Measurements from ENCODE around the gene DISP2. TPM values are rescaled to one million over a fixed set of nuclear protein-coding genes. Genes with fewer than 3 reads are reported as not detected.
A peak's percentile ranks its signal among the peaks of the same experiment; 100 is the strongest.

The DISP2 gene
- total RNA-seq, 4 donors from 2014 or later: under 0.01 to 1.1 (median 0.12) TPM

DNA sequence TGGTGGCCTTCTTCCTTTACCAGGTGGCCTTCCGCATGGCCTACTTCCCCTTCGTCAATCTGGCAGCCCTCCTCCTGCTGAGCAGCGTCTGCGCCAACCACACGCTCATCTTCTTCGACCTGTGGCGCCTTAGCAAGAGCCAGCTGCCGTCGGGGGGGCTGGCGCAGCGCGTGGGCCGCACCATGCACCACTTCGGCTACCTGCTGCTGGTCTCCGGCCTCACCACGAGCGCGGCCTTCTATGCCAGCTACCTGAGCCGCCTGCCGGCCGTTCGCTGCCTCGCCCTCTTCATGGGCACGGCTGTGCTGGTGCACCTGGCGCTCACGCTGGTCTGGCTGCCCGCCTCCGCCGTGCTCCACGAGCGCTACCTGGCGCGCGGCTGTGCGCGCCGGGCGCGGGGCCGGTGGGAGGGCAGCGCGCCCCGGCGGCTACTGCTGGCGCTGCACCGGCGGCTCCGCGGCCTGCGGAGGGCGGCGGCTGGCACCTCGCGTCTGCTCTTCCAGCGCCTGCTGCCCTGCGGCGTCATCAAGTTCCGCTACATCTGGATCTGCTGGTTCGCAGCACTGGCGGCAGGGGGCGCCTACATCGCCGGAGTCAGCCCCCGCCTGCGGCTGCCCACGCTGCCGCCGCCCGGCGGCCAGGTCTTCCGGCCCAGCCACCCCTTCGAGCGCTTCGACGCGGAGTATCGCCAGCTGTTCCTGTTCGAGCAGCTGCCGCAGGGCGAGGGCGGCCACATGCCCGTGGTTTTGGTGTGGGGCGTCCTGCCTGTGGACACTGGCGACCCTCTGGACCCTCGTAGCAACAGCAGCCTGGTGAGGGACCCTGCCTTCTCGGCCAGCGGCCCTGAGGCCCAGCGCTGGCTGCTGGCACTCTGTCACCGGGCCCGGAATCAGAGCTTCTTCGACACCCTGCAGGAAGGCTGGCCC lies 9.9 kb downstream of the DISP2 start:
- TF ChIP-seq, protein P1, sequence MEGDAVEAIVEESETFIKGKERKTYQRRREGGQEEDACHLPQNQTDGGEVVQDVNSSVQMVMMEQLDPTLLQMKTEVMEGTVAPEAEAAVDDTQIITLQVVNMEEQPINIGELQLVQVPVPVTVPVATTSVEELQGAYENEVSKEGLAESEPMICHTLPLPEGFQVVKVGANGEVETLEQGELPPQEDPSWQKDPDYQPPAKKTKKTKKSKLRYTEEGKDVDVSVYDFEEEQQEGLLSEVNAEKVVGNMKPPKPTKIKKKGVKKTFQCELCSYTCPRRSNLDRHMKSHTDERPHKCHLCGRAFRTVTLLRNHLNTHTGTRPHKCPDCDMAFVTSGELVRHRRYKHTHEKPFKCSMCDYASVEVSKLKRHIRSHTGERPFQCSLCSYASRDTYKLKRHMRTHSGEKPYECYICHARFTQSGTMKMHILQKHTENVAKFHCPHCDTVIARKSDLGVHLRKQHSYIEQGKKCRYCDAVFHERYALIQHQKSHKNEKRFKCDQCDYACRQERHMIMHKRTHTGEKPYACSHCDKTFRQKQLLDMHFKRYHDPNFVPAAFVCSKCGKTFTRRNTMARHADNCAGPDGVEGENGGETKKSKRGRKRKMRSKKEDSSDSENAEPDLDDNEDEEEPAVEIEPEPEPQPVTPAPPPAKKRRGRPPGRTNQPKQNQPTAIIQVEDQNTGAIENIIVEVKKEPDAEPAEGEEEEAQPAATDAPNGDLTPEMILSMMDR (IDR thresholded peaks at IDR 0.05): peak in 1 of 3 donors; percentile 83
- ATAC-seq (ENCODE audit: low FRiP score) (peak; percentile 91), DNase-seq (ENCODE audit: low spot score) (no peak)

DNA sequence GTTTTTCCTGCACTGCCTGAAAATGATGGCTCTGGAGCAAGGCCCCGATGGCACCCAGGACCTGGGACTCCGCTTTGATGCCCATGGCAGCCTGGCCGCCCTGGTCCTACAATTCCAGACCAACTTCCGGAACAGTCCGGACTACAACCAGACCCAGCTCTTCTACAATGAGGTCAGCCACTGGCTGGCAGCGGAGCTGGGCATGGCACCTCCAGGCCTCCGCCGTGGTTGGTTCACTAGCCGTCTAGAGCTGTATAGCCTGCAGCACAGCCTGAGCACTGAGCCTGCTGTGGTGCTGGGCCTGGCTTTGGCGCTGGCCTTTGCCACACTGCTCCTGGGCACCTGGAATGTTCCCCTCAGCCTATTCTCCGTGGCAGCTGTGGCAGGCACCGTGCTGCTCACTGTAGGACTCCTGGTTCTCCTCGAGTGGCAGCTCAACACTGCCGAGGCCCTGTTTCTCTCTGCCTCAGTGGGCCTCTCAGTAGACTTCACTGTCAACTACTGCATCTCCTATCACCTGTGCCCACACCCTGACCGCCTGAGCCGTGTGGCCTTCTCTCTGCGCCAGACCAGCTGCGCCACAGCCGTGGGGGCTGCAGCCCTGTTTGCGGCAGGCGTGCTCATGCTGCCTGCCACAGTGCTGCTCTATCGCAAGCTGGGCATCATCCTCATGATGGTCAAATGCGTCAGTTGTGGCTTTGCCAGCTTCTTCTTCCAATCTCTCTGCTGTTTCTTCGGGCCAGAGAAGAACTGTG lies 10.9 kb downstream of the DISP2 start:
- DNase-seq (ENCODE audit: low spot score): no peak
- ATAC-seq (ENCODE audit: low FRiP score): no peak
- TF ChIP-seq, protein P1 (IDR thresholded peaks at IDR 0.05): no peak

DNA sequence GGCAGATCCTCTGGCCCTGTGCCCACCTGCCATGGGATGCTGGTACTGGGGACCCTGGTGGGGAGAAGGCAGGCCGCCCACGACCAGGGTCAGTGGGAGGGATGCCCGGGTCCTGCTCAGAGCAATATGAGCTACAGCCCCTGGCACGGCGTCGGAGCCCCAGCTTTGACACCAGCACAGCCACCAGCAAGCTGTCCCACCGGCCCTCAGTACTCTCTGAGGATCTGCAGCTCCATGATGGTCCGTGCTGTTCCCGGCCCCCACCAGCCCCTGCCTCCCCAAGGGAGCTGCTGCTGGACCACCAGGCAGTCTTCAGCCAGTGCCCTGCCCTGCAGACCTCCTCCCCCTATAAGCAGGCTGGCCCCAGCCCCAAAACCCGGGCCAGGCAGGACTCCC lies 11.5 kb downstream of the DISP2 start:
- TF ChIP-seq, protein P1 (IDR thresholded peaks at IDR 0.05): no peak
- ATAC-seq (ENCODE audit: low FRiP score) (no peak), DNase-seq (ENCODE audit: low spot score) (no peak)

DNA sequence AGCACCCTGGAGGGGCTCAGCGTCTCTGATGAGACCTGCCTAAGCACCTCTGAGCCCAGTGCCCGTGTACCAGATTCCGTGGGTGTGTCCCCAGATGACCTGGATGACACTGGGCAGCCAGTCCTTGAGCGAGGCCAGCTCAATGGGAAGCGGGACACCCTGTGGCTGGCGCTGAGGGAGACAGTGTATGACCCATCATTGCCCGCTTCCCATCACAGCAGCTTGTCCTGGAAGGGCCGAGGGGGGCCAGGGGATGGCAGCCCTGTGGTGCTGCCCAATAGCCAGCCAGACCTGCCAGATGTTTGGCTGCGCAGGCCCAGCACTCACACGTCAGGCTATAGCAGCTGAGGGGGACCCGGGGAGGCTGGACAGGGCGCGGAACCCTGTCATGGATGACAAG lies 12.0 kb downstream of the DISP2 start:
- DNase-seq (ENCODE audit: low spot score): no peak
- no peak for ATAC-seq (ENCODE audit: low FRiP score)
- TF ChIP-seq, protein P1 (IDR thresholded peaks at IDR 0.05): no peak

DNA sequence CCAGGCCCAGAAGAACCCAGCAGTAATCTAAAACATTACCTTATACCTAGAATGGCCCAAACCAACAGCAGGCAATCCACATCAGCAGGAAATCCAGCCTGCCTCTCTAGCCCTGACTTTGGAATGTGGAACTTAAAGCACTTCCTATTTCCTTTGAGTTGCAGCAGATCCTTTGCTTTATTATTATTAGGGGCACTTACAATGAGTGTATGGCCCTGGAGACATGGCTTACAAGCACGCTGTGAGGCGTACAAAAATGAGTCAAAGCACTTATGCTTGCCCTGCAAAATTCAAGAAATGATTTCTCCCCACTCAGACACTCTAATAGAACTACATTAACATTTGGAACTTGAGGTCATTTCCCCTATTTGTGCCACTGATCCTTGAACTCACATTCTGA lies 15.0 kb downstream of the DISP2 start:
- DNase-seq (ENCODE audit: low spot score) (no peak), ATAC-seq (ENCODE audit: low FRiP score) (no peak)
- TF ChIP-seq, protein P1 (IDR thresholded peaks at IDR 0.05): no peak

DNA sequence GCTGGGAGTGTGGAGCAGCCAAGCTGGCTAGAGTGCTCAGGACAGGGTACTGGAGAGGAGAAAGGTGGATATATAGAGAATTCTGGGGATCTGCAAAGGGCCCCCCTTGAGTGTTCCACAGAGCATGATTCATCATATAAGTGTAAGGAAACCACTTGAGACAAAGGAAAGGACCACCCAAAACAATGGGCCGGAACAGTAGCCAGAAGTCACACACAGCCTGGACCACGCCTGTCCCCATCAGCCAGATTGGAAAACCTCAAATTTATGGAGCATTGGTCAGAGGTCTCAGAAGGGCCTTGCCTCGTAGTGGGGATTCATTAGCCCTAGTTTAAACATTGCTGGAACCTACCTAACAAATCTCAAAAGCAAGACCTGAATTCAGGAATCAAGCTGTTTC lies 19.6 kb downstream of the DISP2 start:
- no peak for ATAC-seq (ENCODE audit: low FRiP score)
- TF ChIP-seq, protein P1 (IDR thresholded peaks at IDR 0.05): no peak
- DNase-seq (ENCODE audit: low spot score): no peak

Data from omental fat pad (tissue), 4 donors.